ENCODE results near the gene PRRG1.
"Not testable (repeated sequence)": the region's sequence is repeated elsewhere in the genome, so short reads cannot be mapped to it uniquely, and the experiment has no call there.

The PRRG1 gene

DNA sequence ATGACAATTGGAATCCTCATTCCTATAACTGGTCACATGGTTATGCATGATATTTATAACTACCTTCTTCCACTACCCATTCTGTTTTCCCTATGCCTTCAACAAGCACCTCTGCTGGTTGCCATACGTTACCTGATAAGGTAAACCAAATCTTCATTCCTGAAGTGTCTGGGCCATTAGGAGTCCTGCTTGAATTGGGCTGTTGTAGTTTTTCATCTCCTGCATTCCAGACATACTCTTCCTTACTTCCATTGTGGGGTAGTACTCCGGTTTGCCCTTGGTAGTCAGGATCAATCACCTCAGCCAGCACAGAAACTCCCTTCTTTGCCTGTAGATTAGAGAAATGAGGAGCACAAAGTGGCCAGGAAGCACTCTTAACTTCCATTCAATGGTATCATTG, 113.2 kb downstream of the PRRG1 start:
- FAIRE-seq (no peak), DNase-seq (ENCODE audit: insufficient read length, low spot score) (no peak)

DNA sequence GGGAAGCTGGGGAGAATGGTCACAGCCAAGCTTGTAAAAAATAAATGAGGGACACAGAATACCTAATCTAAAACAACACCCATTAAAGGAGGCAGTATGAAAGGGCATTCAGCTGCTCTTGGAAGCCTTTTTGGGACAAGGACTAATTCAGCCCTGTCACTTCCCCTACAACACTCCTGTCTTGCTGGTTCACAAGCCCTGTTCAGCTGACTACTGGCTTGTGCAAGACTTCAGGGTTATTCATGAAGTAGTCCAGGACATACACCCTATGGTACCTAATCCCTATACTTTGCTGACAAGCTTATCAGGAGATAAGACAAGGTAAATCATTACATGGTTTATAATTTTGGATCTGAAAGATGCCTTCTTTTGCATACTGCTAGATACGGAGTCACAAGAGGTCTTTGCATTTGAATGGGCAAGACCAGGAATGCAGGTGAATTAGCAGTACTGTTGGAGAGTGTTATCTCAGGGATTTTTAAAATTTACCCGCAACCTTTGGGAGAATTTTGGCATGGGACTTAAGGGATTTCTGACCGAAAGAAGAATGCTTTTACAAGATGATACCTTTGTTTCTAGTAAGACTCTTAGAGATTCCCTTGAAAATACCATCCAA, 119.1 kb downstream of the PRRG1 start:
- FAIRE-seq (no peak), DNase-seq (ENCODE audit: insufficient read length, low spot score) (no peak)

DNA sequence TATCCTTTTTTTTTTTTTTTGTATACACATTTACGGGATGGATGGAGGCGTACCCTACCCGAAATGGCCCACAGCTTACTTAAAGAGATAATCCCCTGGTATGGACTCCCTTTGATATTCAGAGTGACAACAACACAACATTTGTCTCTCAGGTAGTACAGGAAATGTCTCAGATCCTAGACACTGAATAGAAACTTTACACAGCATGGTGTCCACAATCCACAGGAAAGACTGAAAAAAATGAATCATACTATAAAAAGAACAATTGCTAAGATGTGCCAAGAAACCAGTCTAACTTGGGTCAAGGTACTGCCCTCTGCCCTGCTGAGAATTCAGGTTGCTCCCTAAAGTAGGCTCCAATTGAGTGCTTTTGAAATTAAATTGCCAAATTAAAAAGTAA, 121.5 kb downstream of the PRRG1 start:
- no peak for DNase-seq (ENCODE audit: insufficient read length, low spot score)
- FAIRE-seq: no peak

DNA sequence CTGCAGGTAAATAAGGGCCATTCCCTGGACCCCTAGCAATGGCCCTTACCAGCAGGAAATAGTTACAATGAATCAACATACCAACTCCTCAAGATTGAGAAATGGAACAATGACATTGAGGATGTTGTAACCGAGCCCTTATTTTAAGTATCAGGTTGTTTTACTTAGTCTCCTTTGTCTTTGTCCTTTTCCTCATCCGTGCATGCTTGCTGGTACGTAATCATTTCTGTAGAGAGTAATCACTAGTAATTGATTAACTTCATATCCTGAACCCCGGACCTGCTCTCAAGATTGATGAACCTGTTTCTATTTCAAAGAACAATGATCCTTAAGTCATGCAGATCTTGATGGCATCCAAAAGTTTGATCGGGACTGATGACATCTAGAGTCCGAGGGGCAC, 123.7 kb downstream of the PRRG1 start:
- DNase-seq (ENCODE audit: insufficient read length, low spot score): no peak
- no peak for FAIRE-seq

DNA sequence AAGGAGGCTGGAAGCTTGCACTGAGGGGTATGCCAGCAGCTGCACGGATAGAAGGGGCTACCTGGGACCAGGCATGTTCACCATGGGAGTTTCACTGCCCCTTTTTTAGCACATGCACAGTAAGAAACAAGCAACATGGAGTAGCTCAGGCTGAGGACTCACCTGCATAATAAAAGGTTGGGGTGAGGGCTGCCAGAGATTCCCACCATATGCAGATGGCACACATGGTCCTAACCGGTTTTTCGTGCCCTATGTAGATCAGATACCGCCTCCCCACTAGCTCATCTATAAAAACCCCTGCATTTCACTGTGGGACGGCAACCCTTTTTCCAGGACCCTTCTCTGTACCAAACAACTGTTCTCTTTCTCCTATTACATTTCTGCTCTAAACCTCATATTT, 125.3 kb downstream of the PRRG1 start:
- FAIRE-seq: no peak
- no peak for DNase-seq (ENCODE audit: insufficient read length, low spot score)

DNA sequence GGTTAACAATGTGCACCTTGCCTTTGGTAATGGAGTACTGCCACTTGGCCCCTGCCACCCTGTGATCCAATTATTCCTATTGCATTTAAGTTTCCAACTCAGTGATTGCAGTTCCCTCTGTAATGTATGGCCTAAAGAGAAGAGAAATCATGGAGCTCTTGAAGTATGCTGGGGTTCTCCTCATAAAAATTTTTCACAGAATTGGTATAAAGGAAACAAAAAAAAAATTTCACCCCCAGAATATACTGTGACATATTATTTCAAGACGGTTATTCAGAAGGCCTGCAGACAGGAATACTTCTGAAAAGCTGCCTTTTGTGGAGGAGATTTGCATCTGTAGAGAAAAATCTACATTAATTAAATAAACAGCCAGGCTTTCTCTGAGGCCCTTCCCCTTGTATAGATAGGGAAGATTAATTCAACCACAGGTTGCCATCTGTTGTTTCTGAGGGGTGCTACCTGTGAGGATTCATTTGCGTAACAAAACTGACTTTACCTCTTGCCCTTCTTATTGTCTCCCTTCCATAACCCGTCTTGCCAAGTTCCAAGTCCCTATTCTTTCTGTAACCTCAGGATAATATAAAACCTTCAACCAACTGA, 127.5 kb downstream of the PRRG1 start:
- DNase-seq (ENCODE audit: insufficient read length, low spot score) (no peak), FAIRE-seq (no peak)

DNA sequence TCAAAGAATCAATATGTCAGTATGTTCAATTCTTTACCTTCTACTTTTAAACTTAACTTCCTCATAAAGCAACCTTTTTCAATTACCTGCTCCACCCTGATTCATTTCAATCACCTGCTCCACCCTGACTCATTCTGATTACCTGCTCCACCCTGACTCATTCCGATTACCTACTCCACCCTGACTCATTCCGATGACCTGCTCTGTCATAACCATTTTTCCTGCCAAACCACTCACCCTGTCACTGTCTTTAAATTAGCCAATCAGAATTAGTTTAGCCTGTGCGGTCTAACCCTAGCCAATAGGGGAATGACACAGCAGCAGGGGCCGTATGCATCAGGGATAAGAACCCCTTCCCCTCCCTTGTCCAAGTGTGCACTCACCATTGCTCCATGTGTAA, 135.2 kb downstream of the PRRG1 start:
- not testable (repeated sequence) for DNase-seq (ENCODE audit: insufficient read length, low spot score)

DNA sequence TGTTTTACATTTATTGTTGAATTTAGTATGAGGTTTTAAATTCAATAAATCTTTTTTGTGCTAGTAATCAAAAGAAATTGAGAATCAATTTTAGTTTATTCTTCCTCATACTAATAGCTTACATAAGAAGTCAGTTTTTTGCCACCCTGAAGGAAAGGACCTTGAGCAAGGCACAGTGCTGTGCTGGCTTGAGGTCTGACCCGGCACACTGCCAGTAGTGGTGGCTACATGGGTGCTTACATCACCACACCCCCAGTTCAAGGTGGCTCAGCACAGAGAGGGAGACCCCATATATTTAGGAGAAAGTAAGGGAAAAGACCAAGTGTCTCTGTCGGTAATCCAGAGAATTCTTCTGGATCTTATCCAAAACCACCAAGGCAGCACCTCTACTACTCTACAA, 136.3 kb downstream of the PRRG1 start:
- FAIRE-seq: no peak
- no peak for DNase-seq (ENCODE audit: insufficient read length, low spot score)

More for the DNA sequence above, 135.2 kb downstream of the PRRG1 start:
- not testable (repeated sequence) for FAIRE-seq

DNA sequence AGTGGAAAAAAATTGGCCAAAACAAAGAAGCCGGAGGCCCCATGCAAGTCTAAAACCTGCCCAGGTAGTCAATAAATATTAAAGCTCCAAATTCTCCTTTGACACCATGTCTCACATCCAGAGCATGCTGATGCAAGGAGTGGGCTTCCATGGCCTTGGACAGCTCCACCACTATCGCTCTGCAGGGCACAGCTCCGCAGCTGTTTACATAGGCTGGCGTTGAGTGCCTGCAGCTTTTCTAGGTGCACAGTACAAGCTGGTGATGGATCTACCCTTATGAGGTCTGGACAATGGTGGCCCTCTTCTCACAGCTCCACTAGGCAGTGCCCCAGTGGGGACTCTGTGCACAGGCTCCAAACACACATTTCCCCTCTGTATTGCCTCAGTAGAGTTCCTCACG, 138.1 kb downstream of the PRRG1 start:
- FAIRE-seq (no peak), DNase-seq (ENCODE audit: insufficient read length, low spot score) (no peak)

DNA sequence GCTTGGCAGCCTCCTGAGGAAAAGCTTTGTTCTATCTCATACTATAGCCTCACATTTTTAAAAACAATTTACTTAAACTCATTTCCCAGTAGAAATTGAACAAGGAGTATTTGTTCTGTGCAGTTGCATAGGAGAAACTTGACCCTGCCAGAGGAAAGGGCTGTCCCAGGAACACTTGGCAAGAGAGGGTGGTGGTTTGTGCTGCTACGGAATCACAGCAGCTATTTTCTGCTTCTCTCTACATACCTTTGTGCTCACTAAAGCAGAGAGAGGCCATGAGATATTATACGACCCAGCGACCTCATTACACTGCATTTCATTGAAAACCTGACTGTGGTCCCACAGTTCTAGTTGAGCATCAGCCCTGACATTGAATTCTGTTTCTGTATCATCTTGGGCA, 139.2 kb downstream of the PRRG1 start:
- FAIRE-seq: no peak

DNA sequence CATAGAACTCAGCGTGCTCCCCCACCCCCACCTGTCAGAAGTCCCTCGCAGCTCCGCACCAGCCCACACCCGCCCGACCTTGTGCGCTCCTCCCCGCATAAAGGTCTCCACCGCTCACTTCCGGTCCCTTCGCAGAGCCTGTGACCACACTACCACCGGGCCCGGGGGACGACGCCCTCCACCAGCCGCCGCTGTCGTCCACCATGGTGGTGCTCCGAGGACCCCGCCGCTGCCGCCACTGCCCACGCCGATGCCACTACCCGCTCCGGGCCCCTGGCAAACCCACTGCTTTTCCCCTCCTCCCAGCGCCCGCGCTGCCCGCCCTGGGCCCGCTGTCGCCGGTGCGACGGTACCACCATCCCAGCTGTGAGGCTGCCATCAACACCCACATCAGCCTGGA, 142.5 kb downstream of the PRRG1 start:
- DNase-seq (ENCODE audit: insufficient read length, low spot score): no peak
- no peak for FAIRE-seq

More for the DNA sequence above, 139.2 kb downstream of the PRRG1 start:
- DNase-seq (ENCODE audit: insufficient read length, low spot score): no peak

DNA sequence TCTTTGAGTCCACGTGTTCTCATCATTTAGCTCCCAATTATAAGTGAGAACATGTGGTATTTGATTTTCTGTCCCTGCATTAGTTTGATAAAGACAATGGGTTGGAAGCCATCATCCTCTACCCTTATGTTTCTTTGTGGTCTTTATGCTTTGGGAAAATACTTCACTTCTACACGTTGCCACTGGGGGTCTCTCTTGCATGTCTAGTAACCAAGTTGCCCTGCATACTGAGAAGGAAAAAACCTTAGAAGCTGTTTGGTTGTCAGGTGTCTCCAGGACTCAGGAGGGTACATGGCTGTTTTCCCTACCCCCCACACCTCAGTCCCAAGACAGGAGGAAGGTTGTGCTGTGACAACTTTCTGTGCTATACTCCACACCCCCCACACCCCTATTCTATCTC, 146.6 kb downstream of the PRRG1 start:
- FAIRE-seq: peak; percentile 90
- DNase-seq (ENCODE audit: insufficient read length, low spot score): not testable (repeated sequence)

DNA sequence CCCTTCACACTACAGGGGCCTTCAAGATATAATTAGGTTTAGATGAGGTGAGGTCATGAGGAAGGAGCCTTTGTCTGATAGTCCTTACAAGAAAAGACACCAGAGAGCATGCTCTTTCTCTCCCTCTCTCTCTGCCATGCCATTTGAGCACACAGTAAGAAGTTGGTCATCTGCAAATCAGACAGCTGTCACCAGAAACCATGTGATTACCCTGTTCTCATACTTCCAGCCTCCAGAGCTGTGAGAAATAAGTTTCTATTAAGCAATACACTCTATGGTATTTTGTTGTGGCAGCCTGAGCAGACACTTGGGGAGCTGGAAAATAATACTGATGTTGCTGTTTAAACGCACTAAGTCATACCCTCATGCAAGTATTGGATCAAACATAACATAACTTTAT, 148.0 kb downstream of the PRRG1 start:
- FAIRE-seq: not testable (repeated sequence)

DNA sequence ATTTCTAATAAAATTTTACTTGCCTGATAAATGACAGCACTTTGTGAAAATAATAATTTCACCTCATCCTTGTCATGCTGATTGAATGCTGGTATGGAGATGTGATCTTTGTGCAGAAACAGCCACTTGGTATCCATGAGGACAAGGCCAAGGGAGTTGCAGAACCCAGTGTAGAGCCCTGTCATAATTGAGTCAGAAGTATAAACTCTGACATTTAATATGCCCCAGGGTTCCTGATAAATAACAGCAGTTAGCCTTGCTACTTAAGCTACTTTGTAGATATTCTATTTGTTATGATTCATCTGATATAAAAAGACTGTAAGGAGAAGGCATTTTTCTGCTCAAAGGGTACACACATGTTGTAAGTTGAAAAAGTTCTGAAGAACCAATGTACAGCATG, 149.2 kb downstream of the PRRG1 start:
- peak; percentile 48 for FAIRE-seq
- not testable (repeated sequence) for DNase-seq (ENCODE audit: insufficient read length, low spot score)

More for the DNA sequence above, 148.0 kb downstream of the PRRG1 start:
- not testable (repeated sequence) for DNase-seq (ENCODE audit: insufficient read length, low spot score)

DNA sequence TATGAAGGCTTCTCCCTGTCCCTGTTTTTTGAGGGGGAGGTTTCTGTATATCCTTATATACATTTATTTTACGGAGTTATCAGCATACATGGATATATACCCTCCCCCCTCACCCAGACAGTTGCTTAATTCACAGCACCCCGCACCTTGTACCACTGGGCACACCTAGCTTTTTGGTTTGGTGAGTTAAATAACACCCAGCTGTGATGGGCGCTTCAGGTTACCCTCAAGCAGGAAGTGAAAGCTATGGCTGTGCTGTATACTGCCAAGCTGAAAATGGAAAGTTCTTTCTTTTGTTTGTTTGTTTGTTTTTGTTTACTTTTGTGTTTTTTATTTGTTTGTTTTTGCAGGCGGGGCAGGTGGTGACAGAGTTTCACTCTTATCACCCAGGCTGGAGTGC, 150.5 kb downstream of the PRRG1 start:
- not testable (repeated sequence) for FAIRE-seq; DNase-seq (ENCODE audit: insufficient read length, low spot score)

DNA sequence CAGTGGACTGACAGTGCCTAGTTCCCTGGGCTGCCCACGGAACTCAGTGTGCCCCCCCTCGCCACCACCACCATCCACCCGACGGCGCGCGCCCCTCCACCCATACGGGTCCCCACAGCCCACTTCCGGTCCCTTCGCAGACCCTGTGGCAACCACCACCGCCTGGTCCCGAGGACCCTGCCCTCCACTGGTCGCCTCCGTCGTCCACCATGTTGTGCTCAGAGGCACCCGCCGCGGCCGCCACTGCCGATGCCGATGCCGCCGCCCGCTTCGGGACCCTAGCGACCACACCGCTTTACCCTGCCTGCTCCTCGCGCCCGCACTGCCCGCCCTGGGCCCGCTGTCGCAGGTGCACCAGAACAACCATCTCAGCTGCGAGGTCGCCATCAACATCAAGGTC, 155.8 kb downstream of the PRRG1 start:
- FAIRE-seq (no peak), DNase-seq (ENCODE audit: insufficient read length, low spot score) (no peak)

All from GM19239 (cell line).